EH (cell line): ENCODE measurements around the gene NKD1.
"Not testable (repeated sequence)": the region's sequence is repeated elsewhere in the genome, so short reads cannot be mapped to it uniquely, and the experiment has no call there.

Experiments
- DNase-seq: peaks from one replicate; pipeline ENCODE4 v3.0.0-alpha.2; 2015; ENCODE audit warnings: low read depth

The NKD1 gene

GRCh38 chr16:50559804-50560514 is 11.8 kb downstream of the NKD1 start:
- no peak for DNase-seq

GRCh38 chr16:50560903-50561863 is 13.0 kb downstream of the NKD1 start:
- no peak for DNase-seq

- no peak for DNase-seq
These were observed 14.5 kb downstream of the NKD1 start for GRCh38 chr16:50562657-50563056.

GRCh38 chr16:50563989-50564388 is 15.8 kb downstream of the NKD1 start:
- no peak for DNase-seq

- DNase-seq = no peak
These were observed 17.2 kb downstream of the NKD1 start for GRCh38 chr16:50565428-50565827.

GRCh38 chr16:50566014-50566962 is 18.1 kb downstream of the NKD1 start:
- DNase-seq = no peak

- no peak for DNase-seq
These were observed 19.5 kb downstream of the NKD1 start for GRCh38 chr16:50567651-50568050.

- no peak for DNase-seq
These were observed 20.1 kb downstream of the NKD1 start for GRCh38 chr16:50568187-50568815.

- DNase-seq = no peak
These were observed 22.2 kb downstream of the NKD1 start for GRCh38 chr16:50570354-50570753.

GRCh38 chr16:50570808-50571598 is 22.8 kb downstream of the NKD1 start:
- DNase-seq = no peak

- DNase-seq = no peak
These were observed 23.6 kb downstream of the NKD1 start for GRCh38 chr16:50571786-50572185.

- no peak for DNase-seq
These were observed 24.5 kb downstream of the NKD1 start for GRCh38 chr16:50572700-50573099.

- DNase-seq = no peak
These were observed 25.1 kb downstream of the NKD1 start for GRCh38 chr16:50573279-50573678.

GRCh38 chr16:50573947-50574744 is 25.9 kb downstream of the NKD1 start:
- DNase-seq = no peak

- no peak for DNase-seq
These were observed 26.5 kb downstream of the NKD1 start for GRCh38 chr16:50574745-50575136.

GRCh38 chr16:50575743-50576142 is 27.5 kb downstream of the NKD1 start:
- DNase-seq = no peak

- no peak for DNase-seq
These were observed 28.4 kb downstream of the NKD1 start for GRCh38 chr16:50576403-50577113.

GRCh38 chr16:50578137-50578536 is 29.9 kb downstream of the NKD1 start:
- no peak for DNase-seq

- not testable (repeated sequence) for DNase-seq
These were observed 31.2 kb downstream of the NKD1 start for GRCh38 chr16:50579373-50579772.
